H1 (cell line): ENCODE measurements around the gene KIF13A.

Source experiments
- POLR2A ChIP-seq, 2 experiments: IDR thresholded peaks; 1 replicate in 1 of 2; 2 replicates in 1 of 2; pipeline ENCODE4 v1.6.1; 2011; ENCODE audit warnings: low read depth in 2 of 2, low read length in 2 of 2, mild to moderate bottlenecking in 2 of 2; ENCODE audit errors: control extremely low read depth in 1 of 2
- RFX5 ChIP-seq: IDR thresholded peaks from 2 replicates; pipeline ENCODE4 v1.6.1; 2011; ENCODE audit warnings: low read depth, low read length, improper control_type of control experiment, borderline replicate concordance

GRCh38 chr6:17771609-17772008 lies 215.8 kb downstream of the KIF13A start:
- TF ChIP-seq POLR2A (IDR thresholded peaks at IDR 0.05; ENCODE audit: control extremely low read depth in 1 of 2, low read depth in 2 of 2, low read length in 2 of 2) (no peak), RFX5 (no peak)
